Measurements from ENCODE around the gene HNF1A. TPM values are rescaled to one million over a fixed set of nuclear protein-coding genes. Genes with fewer than 3 reads are reported as not detected.
"Not testable (repeated sequence)": the region's sequence is repeated elsewhere in the genome, so short reads cannot be mapped to it uniquely, and the experiment has no call there.

HNF1A gene
- total RNA-seq, 8 experiments from 2014 or later, result 0.05 to 0.71 (median 0.36) TPM; not detected in 3

GRCh38 chr12:120941846-120942405 lies 36.4 kb upstream of the HNF1A start:
- H3K4me1 ChIP-seq (replicated peaks in 1 of 2), result no peaks in the 10 kb centered on the region
- in situ Hi-C loops (cut with MboI; ENCODE audit: low pct_unique_long_range_greater_than_20kb in 2 of 9, low sequenced_read_pairs in 9 of 9, unreplicated experiment in 9 of 9), result no loop called here
- H3K27ac ChIP-seq, result no peak overlapping the region
- ATAC-seq (replicated peaks in 6 of 8), result no peak
- no peak overlapping the region for H3K4me3 ChIP-seq
- WGBS, 10 experiments, result 38 to 100% (median 60%) methylated on average over 1 to 2 of the region's 3 CpGs; no CpG with 5 or more reads in 7 of the 10 experiments

- in situ Hi-C loops (cut with MboI; ENCODE audit: low pct_unique_long_range_greater_than_20kb in 2 of 9, low sequenced_read_pairs in 9 of 9, unreplicated experiment in 9 of 9), result no loop called here
- no peak for ATAC-seq (replicated peaks in 6 of 8)
- no peak overlapping the region for H3K4me3 ChIP-seq
- H3K27ac ChIP-seq, result no peak overlapping the region
- no peaks in the 10 kb centered on the region for H3K4me1 ChIP-seq (replicated peaks in 1 of 2)
- 72 to 100% (median 80%) methylated on average over 1 to 3 of the region's 3 CpGs; no CpG with 5 or more reads in 7 of the 10 experiments for WGBS, 10 experiments
Measured at GRCh38 chr12:120943482-120943881, 34.9 kb upstream of the HNF1A start.

GRCh38 chr12:120944645-120945217 lies 33.6 kb upstream of the HNF1A start:
- WGBS, 10 experiments, result 27 to 87% (median 53%) methylated on average over 3 to 9 of the region's 9 CpGs; no CpG with 5 or more reads in 1 of the 10 experiments

GRCh38 chr12:120945516-120945915 lies 32.8 kb upstream of the HNF1A start:
- in situ Hi-C loops (cut with MboI; ENCODE audit: low pct_unique_long_range_greater_than_20kb in 2 of 9, low sequenced_read_pairs in 9 of 9, unreplicated experiment in 9 of 9); H3K4me1 ChIP-seq (replicated peaks in 1 of 2); H3K4me3 ChIP-seq; H3K27ac ChIP-seq: not testable (repeated sequence)
- 20 to 100% (median 86%) methylated on average over 1 to 4 of the region's 6 CpGs; no CpG with 5 or more reads in 2 of the 10 experiments for WGBS, 10 experiments
- peak in 1 of 8 experiments; percentile 23 for ATAC-seq (replicated peaks in 6 of 8)

More at GRCh38 chr12:120944645-120945217, 33.6 kb upstream of the HNF1A start:
- peak in 3 of 8 experiments; percentile 48 to 74 (median 64) for ATAC-seq (replicated peaks in 6 of 8)
- Histone ChIP-seq H3K27ac (no peak overlapping the region), H3K4me3 (no peak overlapping the region), H3K4me1 (replicated peaks in 1 of 2) (no peaks in the 10 kb centered on the region)
- in situ Hi-C loops (cut with MboI; ENCODE audit: low pct_unique_long_range_greater_than_20kb in 2 of 9, low sequenced_read_pairs in 9 of 9, unreplicated experiment in 9 of 9), result no loop called here

GRCh38 chr12:120950260-120950799 lies 28.0 kb upstream of the HNF1A start:
- not testable (repeated sequence) for H3K27ac ChIP-seq; ATAC-seq (replicated peaks in 6 of 8); H3K4me1 ChIP-seq (replicated peaks in 1 of 2); H3K4me3 ChIP-seq
- WGBS, 10 experiments, result no CpG with 5 or more reads among the region's 31 CpGs
- in situ Hi-C loops (cut with MboI; ENCODE audit: low pct_unique_long_range_greater_than_20kb in 2 of 9, low sequenced_read_pairs in 9 of 9, unreplicated experiment in 9 of 9), result loop anchor here in 1 of 9 experiments (25.0 kb wide), 2 partner anchors 213 to 313 kb away; partner anchors contain the start of genes ACADS and CABP1

GRCh38 chr12:120950807-120951206 lies 27.5 kb upstream of the HNF1A start:
- Histone ChIP-seq H3K4me1 (replicated peaks in 1 of 2) (no peaks in the 10 kb centered on the region), H3K27ac (no peak overlapping the region), H3K4me3 (no peak overlapping the region)
- WGBS, 10 experiments, result 67 to 100% (median 89%) methylated on average over 1 to 5 of the region's 5 CpGs; no CpG with 5 or more reads in 7 of the 10 experiments
- in situ Hi-C loops (cut with MboI; ENCODE audit: low pct_unique_long_range_greater_than_20kb in 2 of 9, low sequenced_read_pairs in 9 of 9, unreplicated experiment in 9 of 9), result loop anchor here in 1 of 9 experiments (25.0 kb wide), 2 partner anchors 214 to 314 kb away; partner anchors contain the start of genes ACADS and CABP1
- no peak for ATAC-seq (replicated peaks in 6 of 8)

- Histone ChIP-seq H3K4me1 (replicated peaks in 1 of 2) (no peaks in the 10 kb centered on the region), H3K4me3 (no peak overlapping the region), H3K27ac (no peak overlapping the region)
- in situ Hi-C loops (cut with MboI; ENCODE audit: low pct_unique_long_range_greater_than_20kb in 2 of 9, low sequenced_read_pairs in 9 of 9, unreplicated experiment in 9 of 9), result loop anchor here in 1 of 9 experiments (25.0 kb wide), 2 partner anchors 218 to 318 kb away; partner anchors contain the start of genes ACADS and CABP1
- ATAC-seq (replicated peaks in 6 of 8), result no peak
- WGBS, 10 experiments, result 17 to 100% (median 88%) methylated on average over 1 to 3 of the region's 4 CpGs; no CpG with 5 or more reads in 5 of the 10 experiments
Measured at GRCh38 chr12:120955232-120955631, 23.1 kb upstream of the HNF1A start.

- ATAC-seq (replicated peaks in 6 of 8), result no peak
- no peaks in the 10 kb centered on the region for H3K4me1 ChIP-seq (replicated peaks in 1 of 2)
- H3K27ac ChIP-seq, result no peak overlapping the region
- 40 to 100% methylated on average over 1 to 4 of the region's 5 CpGs; no CpG with 5 or more reads in 8 of the 10 experiments for WGBS, 10 experiments
- in situ Hi-C loops (cut with MboI; ENCODE audit: low pct_unique_long_range_greater_than_20kb in 2 of 9, low sequenced_read_pairs in 9 of 9, unreplicated experiment in 9 of 9), result loop anchor here in 1 of 9 experiments (25.0 kb wide), 2 partner anchors 219 to 319 kb away; partner anchors contain the start of genes ACADS and CABP1
- no peak overlapping the region for H3K4me3 ChIP-seq
Measured at GRCh38 chr12:120956579-120957300, 21.6 kb upstream of the HNF1A start.

GRCh38 chr12:120959111-120959878 lies 19.0 kb upstream of the HNF1A start:
- in situ Hi-C loops (cut with MboI; ENCODE audit: low pct_unique_long_range_greater_than_20kb in 2 of 9, low sequenced_read_pairs in 9 of 9, unreplicated experiment in 9 of 9), result loop anchor here in 1 of 9 experiments (25.0 kb wide), 2 partner anchors 222 to 322 kb away; partner anchors contain the start of genes ACADS and CABP1
- no peaks in the 10 kb centered on the region for H3K4me1 ChIP-seq (replicated peaks in 1 of 2)
- no peak overlapping the region for H3K4me3 ChIP-seq
- H3K27ac ChIP-seq, result no peak overlapping the region
- 20 to 100% (median 65%) methylated on average over 2 to 5 of the region's 13 CpGs; no CpG with 5 or more reads in 1 of the 10 experiments for WGBS, 10 experiments
- no peak for ATAC-seq (replicated peaks in 6 of 8)

GRCh38 chr12:120960657-120961056 lies 17.7 kb upstream of the HNF1A start:
- peaks cover 0 to 2% of the 10 kb centered on the region in 2 donors for H3K4me1 ChIP-seq (replicated peaks in 1 of 2)
- in situ Hi-C loops (cut with MboI; ENCODE audit: low pct_unique_long_range_greater_than_20kb in 2 of 9, low sequenced_read_pairs in 9 of 9, unreplicated experiment in 9 of 9), result loop anchor here in 1 of 9 experiments (25.0 kb wide), 2 partner anchors 223 to 323 kb away; partner anchors contain the start of genes ACADS and CABP1
- WGBS, 10 experiments, result 17 to 100% (median 70%) methylated on average over 1 to 6 of the region's 7 CpGs; no CpG with 5 or more reads in 4 of the 10 experiments

GRCh38 chr12:120961604-120962531 lies 16.5 kb upstream of the HNF1A start:
- Histone ChIP-seq H3K4me1 (replicated peaks in 1 of 2) (peaks cover 0 to 5% of the 10 kb centered on the region in 2 donors), H3K27ac (no peak overlapping the region), H3K4me3 (no peak overlapping the region)
- in situ Hi-C loops (cut with MboI; ENCODE audit: low pct_unique_long_range_greater_than_20kb in 2 of 9, low sequenced_read_pairs in 9 of 9, unreplicated experiment in 9 of 9), result loop anchor here in 1 of 9 experiments (25.0 kb wide), 2 partner anchors 225 to 325 kb away; partner anchors contain the start of genes ACADS and CABP1
- ATAC-seq (replicated peaks in 6 of 8), result peak in 1 of 8 experiments; percentile 24
- 39 to 100% (median 66%) methylated on average over 2 to 16 of the region's 17 CpGs for WGBS, 10 experiments

More at GRCh38 chr12:120960657-120961056, 17.7 kb upstream of the HNF1A start:
- ATAC-seq (replicated peaks in 6 of 8), result no peak
- Histone ChIP-seq H3K4me3 (no peak overlapping the region), H3K27ac (no peak overlapping the region)
